HCT116 (cell line): ENCODE measurements around the gene NSMCE3. TPM values are rescaled to one million over a fixed set of nuclear protein-coding genes. Genes with fewer than 3 reads are reported as not detected.

Source experiments
- ATAC-seq: fragments of 200-7000 bp; cut with Tn5 transposase; 2 replicates; pipeline ENCODE4 v1.9.1; 2020; ENCODE audit warnings: mild to moderate bottlenecking, moderate library complexity
- BruUV-seq: library from RNA; stranded (reverse); fragments of 400-500 nt; replicated peaks from 2 replicates; lab custom pipeline; 2021; lab: Mats Ljungman, UMichigan
- CTCF ChIA-PET: fragments of 300-600 bp; sonication (Branson Sonifier 250); formaldehyde crosslinking; loops from one replicate; lab custom pipeline; 2021; ENCODE audit warnings: antibody characterized with exemption; lab: Charles Lee
- POLR2A ChIA-PET: fragments of 300-600, 350-600 bp; sonication (Branson Sonifier 250); formaldehyde crosslinking; loops from one replicate; lab custom pipeline; 2021; ENCODE audit warnings: antibody characterized with exemption; lab: Charles Lee
- RAD21 ChIA-PET, 2 experiments: fragments of 300-600 bp; sonication (Branson Sonifier 250); formaldehyde crosslinking; loops; one replicate each; lab custom pipeline; 2023; ENCODE audit warnings: low total read pairs in 2 of 2; ENCODE audit not compliant: uncharacterized antibody in 2 of 2, unreplicated experiment in 2 of 2, low non-redundant PET in 1 of 2; lab: Charles Lee
- DNase-seq: peaks from one replicate; pipeline ENCODE4 v3.0.0-alpha.2; 2010; ENCODE audit warnings: low read depth, low spot score
- H2AFZ ChIP-seq: fragments of 200-600 bp; shearing (Covaris generic), sonication (generic); 2 replicates; pipeline ENCODE4 v1.6.1; 2017; ENCODE audit warnings: low read depth, mixed run types, mixed read lengths, antibody characterized with exemption, low read length; ENCODE audit not compliant: poor library complexity, severe bottlenecking
- H3K27ac ChIP-seq: 2 replicates; pipeline ENCODE4 v1.5.1; 2012; ENCODE audit warnings: low read depth, low read length
- H3K27me3 ChIP-seq: fragments of 200-600 bp; sonication (generic); 2 replicates; pipeline ENCODE4 v1.6.1; 2016; ENCODE audit warnings: mixed run types, low read length, mixed read lengths; ENCODE audit not compliant: insufficient read depth
- H3K36me3 ChIP-seq, 2 experiments: fragments of 200-500 bp in 1 of 2; fragments of 200-600 bp in 1 of 2; sonication (Bioruptor generic) in 1 of 2; sonication (generic) in 1 of 2; 2 replicates each; pipeline versions ENCODE4 v1.5.1 to v1.6.1; 2014 to 2016; ENCODE audit warnings: low read length in 2 of 2, inconsistent platforms in 1 of 2, mixed read lengths in 1 of 2, mixed run types in 1 of 2; ENCODE audit not compliant: insufficient read depth in 2 of 2, control insufficient read depth in 1 of 2
- H3K4me1 ChIP-seq, 2 experiments: fragments of 200-600 bp in 1 of 2; sonication (generic) in 1 of 2; 2 replicates each; pipeline versions ENCODE4 v1.5.1 to v1.6.1; 2012 to 2017; ENCODE audit warnings: low read length in 2 of 2, inconsistent platforms in 1 of 2, mild to moderate bottlenecking in 1 of 2, mixed read lengths in 1 of 2, mixed run types in 1 of 2, moderate library complexity in 1 of 2; ENCODE audit not compliant: insufficient read depth in 2 of 2, control insufficient read depth in 1 of 2
- H3K4me2 ChIP-seq: fragments of 200-600 bp; sonication (generic); 2 replicates; pipeline ENCODE4 v1.6.1; 2017; ENCODE audit warnings: mixed run types, low read length, mixed read lengths
- H3K4me3 ChIP-seq, 2 experiments: fragments of 200-600 bp in 1 of 2; sonication (generic) in 1 of 2; replicated peaks in 1 of 2; 2 replicates each; pipeline ENCODE4 v1.5.1; 2011 to 2016; ENCODE audit warnings: low read length in 2 of 2, control low read depth in 1 of 2, low read depth in 1 of 2, mild to moderate bottlenecking in 1 of 2, mixed read lengths in 1 of 2, mixed run types in 1 of 2
- H3K79me2 ChIP-seq: fragments of 200-600 bp; sonication (generic); 2 replicates; pipeline ENCODE4 v1.6.1; 2017; ENCODE audit warnings: mild to moderate bottlenecking, mixed run types, low read length, moderate library complexity, mixed read lengths; ENCODE audit not compliant: insufficient read depth
- H3K9ac ChIP-seq: fragments of 200-600 bp; sonication (generic); 2 replicates; pipeline ENCODE4 v1.6.1; 2016; ENCODE audit warnings: low read length, mixed read lengths
- H3K9me2 ChIP-seq: fragments of 200-600 bp; sonication (generic), shearing (Covaris generic); 2 replicates; pipeline ENCODE4 v1.6.1; 2017; ENCODE audit warnings: mixed run types, mild to moderate bottlenecking, moderate library complexity; ENCODE audit not compliant: insufficient read depth
- H3K9me3 ChIP-seq, 2 experiments: fragments of 200-500 bp in 1 of 2; fragments of 200-600 bp in 1 of 2; sonication (Bioruptor generic) in 1 of 2; sonication (generic) in 1 of 2; 2 replicates each; pipeline ENCODE4 v1.6.1; 2014 to 2017; ENCODE audit warnings: low read length in 2 of 2, mixed read lengths in 2 of 2, inconsistent platforms in 1 of 2, low read depth in 1 of 2, mild to moderate bottlenecking in 1 of 2, mixed run types in 1 of 2, moderate library complexity in 1 of 2; ENCODE audit not compliant: control insufficient read depth in 1 of 2, insufficient read depth in 1 of 2
- H4K20me1 ChIP-seq: fragments of 200-600 bp; sonication (generic), shearing (Covaris generic); 2 replicates; pipeline ENCODE4 v1.6.1; 2017; ENCODE audit warnings: mixed run types, mild to moderate bottlenecking, moderate library complexity; ENCODE audit not compliant: insufficient read depth
- CBX3 ChIP-seq: IDR thresholded peaks from 2 replicates; pipeline ENCODE4 v1.6.1; 2012; ENCODE audit warnings: low read depth
- CEBPB ChIP-seq: IDR thresholded peaks from 2 replicates; pipeline ENCODE4 v1.6.1; 2012; ENCODE audit warnings: low read depth
- ELF1 ChIP-seq: IDR thresholded peaks from 2 replicates; pipeline ENCODE4 v1.6.1; 2012; ENCODE audit warnings: low read depth, borderline replicate concordance
- FOSL1 ChIP-seq: IDR thresholded peaks from 2 replicates; pipeline ENCODE4 v1.6.1; 2012; ENCODE audit warnings: low read depth
- JUND ChIP-seq: IDR thresholded peaks from 2 replicates; pipeline ENCODE4 v1.6.1; 2012
- POLR2A ChIP-seq: IDR thresholded peaks from 2 replicates; pipeline ENCODE4 v1.7.0; 2011; ENCODE audit warnings: borderline replicate concordance; ENCODE audit not compliant: insufficient read depth, insufficient read length; ENCODE audit errors: extremely low read depth
- SIN3A ChIP-seq: IDR thresholded peaks from 2 replicates; pipeline ENCODE4 v1.6.1; 2012; ENCODE audit warnings: low read depth
- SP1 ChIP-seq: IDR thresholded peaks from 2 replicates; pipeline ENCODE4 v1.6.1; 2012; ENCODE audit warnings: low read depth
- SRF ChIP-seq: IDR thresholded peaks from 2 replicates; pipeline ENCODE4 v1.6.1; 2012; ENCODE audit warnings: low read depth
- TCF7L2 ChIP-seq: IDR thresholded peaks from 2 replicates; pipeline ENCODE4 v1.7.0; 2011; ENCODE audit warnings: borderline replicate concordance, inconsistent platforms; ENCODE audit not compliant: insufficient read depth, insufficient read length; ENCODE audit errors: extremely low read depth
- YY1 ChIP-seq: IDR thresholded peaks from 2 replicates; pipeline ENCODE4 v1.6.1; 2011; ENCODE audit warnings: low read length, low read depth, moderate library complexity, mild to moderate bottlenecking; ENCODE audit not compliant: insufficient replicate concordance; ENCODE audit errors: extremely low read depth
- ZBTB33 ChIP-seq: IDR thresholded peaks from 2 replicates; pipeline ENCODE4 v1.6.1; 2011; ENCODE audit warnings: mild to moderate bottlenecking, low read length, moderate library complexity; ENCODE audit not compliant: insufficient replicate concordance; ENCODE audit errors: extremely low read depth
- ZFX ChIP-seq: fragments of 450-650 bp; IDR thresholded peaks from 2 replicates; pipeline ENCODE4 v1.6.1; 2017
- ZNF274 ChIP-seq: fragments of 200-500 bp; sonication (Bioruptor generic); IDR thresholded peaks from 2 replicates; pipeline ENCODE4 v1.6.1; 2014; ENCODE audit warnings: mild to moderate bottlenecking, low read depth, low read length, inconsistent platforms
- intact Hi-C: fragments of 100-400 bp; cut with micrococcal nuclease; formaldehyde crosslinking; loops from 2 replicates; pipeline ENCODE4 v1.10.0; 2022
- total RNA-seq: library from RNA; stranded (reverse); gene quantifications from one replicate; pipeline ENCODE4 v1.2.1, GENCODE V29; 2021; ENCODE audit not compliant: unreplicated experiment
- TF ChIP-seq, protein P1 (sequence below): IDR thresholded peaks from 2 replicates; pipeline ENCODE4 v1.6.1; 2012
- TF ChIP-seq, protein P2 (sequence below): IDR thresholded peaks from 2 replicates; pipeline ENCODE4 v1.6.1; 2012; ENCODE audit warnings: low read depth

The NSMCE3 gene
- total RNA-seq, 1 experiment from 2014 or later, result 5.7 TPM

- ATAC-seq (no peak), DNase-seq (no peak)
- Histone ChIP-seq H3K27ac (no peak overlapping the region), H3K36me3 (no peaks in the 10 kb centered on the region), H2AFZ (no peak overlapping the region), H3K79me2 (no peaks in the 10 kb centered on the region), H4K20me1 (no peaks in the 10 kb centered on the region), H3K4me2 (no peak overlapping the region), H3K4me1 (no peaks in the 10 kb centered on the region), H3K9ac (no peak overlapping the region), H3K27me3 (no peaks in the 10 kb centered on the region), H3K4me3 (no peak overlapping the region), H3K9me2 (no peaks in the 10 kb centered on the region), H3K9me3 (no peaks in the 10 kb centered on the region)
- intact Hi-C loops, result loop anchor here (10.0 kb wide), 1 partner anchor 173 kb away; no protein-coding TSS in a partner anchor
- no peak for TF ChIP-seq ZNF274
- TF ChIP-seq SRF, result no peak
- no peak for TF ChIP-seq SP1
- no peak for TF ChIP-seq ZFX
- no peak for TF ChIP-seq ZBTB33
- TF ChIP-seq YY1, result no peak
- TF ChIP-seq CEBPB, result no peak
- no peak for TF ChIP-seq JUND
- ChIA-PET CTCF (interaction anchor here (1.4 kb wide), 1 partner anchor 112 kb away, joined by 3 read pairs; no protein-coding TSS in a partner anchor), POLR2A (no interaction called here), RAD21 (no interaction called here)
- no TSS peak for BruUV-seq
Observed at GRCh38 chr15:29252234-29252633, 17.4 kb downstream of the NSMCE3 start.

DNA sequence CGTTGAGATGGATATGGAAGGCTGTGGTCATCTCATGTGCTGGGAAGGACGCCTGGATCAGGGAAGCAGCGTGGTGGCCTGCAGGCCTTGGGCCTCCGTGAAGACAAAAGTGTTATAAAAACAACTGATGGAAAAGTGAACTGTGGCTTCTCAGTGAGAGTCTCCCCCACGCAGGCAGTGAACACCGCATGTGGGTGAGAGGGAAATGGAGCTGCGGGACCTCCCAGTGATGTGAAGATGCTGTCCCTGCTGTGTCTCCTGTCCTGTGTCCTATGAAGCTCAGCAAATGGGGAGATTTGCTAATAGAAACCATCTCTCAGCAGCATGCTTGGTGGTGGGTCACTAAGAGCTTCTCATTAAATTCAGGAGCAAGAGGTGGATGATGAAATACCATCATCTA is 25.1 kb downstream of the NSMCE3 start:
- TF ChIP-seq TCF7L2 (no peak), POLR2A (no peak), SRF (no peak), FOSL1 (no peak), CBX3 (no peak), ELF1 (no peak), SIN3A (no peak), CEBPB (no peak)
- TF ChIP-seq, protein P1, sequence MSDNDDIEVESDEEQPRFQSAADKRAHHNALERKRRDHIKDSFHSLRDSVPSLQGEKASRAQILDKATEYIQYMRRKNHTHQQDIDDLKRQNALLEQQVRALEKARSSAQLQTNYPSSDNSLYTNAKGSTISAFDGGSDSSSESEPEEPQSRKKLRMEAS, result no peak
- TF ChIP-seq, protein P2, sequence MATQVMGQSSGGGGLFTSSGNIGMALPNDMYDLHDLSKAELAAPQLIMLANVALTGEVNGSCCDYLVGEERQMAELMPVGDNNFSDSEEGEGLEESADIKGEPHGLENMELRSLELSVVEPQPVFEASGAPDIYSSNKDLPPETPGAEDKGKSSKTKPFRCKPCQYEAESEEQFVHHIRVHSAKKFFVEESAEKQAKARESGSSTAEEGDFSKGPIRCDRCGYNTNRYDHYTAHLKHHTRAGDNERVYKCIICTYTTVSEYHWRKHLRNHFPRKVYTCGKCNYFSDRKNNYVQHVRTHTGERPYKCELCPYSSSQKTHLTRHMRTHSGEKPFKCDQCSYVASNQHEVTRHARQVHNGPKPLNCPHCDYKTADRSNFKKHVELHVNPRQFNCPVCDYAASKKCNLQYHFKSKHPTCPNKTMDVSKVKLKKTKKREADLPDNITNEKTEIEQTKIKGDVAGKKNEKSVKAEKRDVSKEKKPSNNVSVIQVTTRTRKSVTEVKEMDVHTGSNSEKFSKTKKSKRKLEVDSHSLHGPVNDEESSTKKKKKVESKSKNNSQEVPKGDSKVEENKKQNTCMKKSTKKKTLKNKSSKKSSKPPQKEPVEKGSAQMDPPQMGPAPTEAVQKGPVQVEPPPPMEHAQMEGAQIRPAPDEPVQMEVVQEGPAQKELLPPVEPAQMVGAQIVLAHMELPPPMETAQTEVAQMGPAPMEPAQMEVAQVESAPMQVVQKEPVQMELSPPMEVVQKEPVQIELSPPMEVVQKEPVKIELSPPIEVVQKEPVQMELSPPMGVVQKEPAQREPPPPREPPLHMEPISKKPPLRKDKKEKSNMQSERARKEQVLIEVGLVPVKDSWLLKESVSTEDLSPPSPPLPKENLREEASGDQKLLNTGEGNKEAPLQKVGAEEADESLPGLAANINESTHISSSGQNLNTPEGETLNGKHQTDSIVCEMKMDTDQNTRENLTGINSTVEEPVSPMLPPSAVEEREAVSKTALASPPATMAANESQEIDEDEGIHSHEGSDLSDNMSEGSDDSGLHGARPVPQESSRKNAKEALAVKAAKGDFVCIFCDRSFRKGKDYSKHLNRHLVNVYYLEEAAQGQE, result no peak
- RAD21 ChIA-PET, result no interaction called here
- CTCF ChIA-PET, result no interaction called here
- H3K4me1 ChIP-seq, result no peaks in the 10 kb centered on the region
- intact Hi-C loops, result no loop called here
- no peaks in the 10 kb centered on the region for H3K9me2 ChIP-seq
- H3K27ac ChIP-seq, result no peak overlapping the region
- POLR2A ChIA-PET, result no interaction called here
- no peaks in the 10 kb centered on the region for H3K79me2 ChIP-seq
- no TSS peak for BruUV-seq
- no peaks in the 10 kb centered on the region for H3K36me3 ChIP-seq
- H2AFZ ChIP-seq, result no peak overlapping the region
- no peaks in the 10 kb centered on the region for H4K20me1 ChIP-seq
- H3K9me3 ChIP-seq, result no peaks in the 10 kb centered on the region
- H3K4me3 ChIP-seq, result no peak overlapping the region
- no peak for DNase-seq
- H3K9ac ChIP-seq, result no peak overlapping the region
- H3K27me3 ChIP-seq, result peaks cover 14% of the 10 kb centered on the region
- no peak for ATAC-seq
- no peak overlapping the region for H3K4me2 ChIP-seq
